Stimulated activated CD8-positive, alpha-beta memory T cell treated with anti-CD3 and anti-CD28 coated beads, Interleukin-12 subunit alpha, Interleukin-12 subunit beta, amount 100 ng/mL, for 24 hours (primary cell): ENCODE data around the gene TBCD.

Experiments
- DNase-seq: peaks from one replicate; pipeline ENCODE4 v3.0.0-alpha.2; 2020; ENCODE audit errors: extremely low read depth

Gene TBCD

DNA sequence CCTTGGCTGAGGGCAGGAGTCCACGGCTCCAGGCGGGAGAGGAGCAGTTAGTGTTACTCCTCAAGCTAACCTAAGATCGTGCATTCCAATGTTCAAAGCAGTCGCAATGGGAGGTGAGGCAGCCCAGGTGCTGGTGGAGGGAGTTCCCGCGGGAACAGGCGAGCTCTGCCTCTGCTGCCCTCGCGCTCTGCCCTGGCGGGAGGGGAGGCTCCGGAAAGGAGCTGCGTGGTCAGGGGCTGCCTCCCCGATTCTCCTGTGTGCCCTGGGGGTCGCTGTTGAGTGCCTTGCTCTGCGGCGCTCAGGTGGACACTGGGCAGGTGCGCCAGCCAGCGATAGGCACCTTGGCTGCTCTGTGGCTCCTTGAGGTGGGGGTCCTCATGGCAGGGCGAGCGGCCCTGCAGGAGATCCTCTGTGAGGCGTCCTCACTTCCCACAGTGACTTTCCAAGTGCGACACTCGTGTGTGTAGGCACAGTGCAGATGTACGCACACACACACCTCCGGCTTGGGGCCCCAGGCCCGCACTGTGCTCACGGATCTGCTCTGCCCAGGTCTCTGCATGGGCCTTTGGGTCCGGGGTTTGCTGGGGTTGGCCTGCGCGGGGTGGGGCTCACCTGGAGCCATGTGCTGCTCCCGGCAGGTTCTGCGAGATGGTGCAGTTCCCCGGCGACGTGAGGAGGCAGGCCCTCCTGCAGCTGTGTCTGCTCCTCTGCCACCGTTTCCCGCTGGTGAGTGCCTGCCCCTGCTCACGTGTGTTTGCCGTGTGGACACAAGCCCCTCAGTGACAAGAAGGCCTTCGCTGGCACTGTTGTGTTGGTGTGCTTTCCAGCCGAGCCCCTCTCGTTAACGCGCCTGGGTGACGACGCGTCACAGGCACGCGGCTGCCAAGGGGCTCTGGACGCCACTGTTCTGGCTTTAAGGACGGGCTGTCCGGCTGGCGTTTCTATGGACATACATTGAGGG lies 185.8 kb downstream of the TBCD start:
- no peak for DNase-seq

DNA sequence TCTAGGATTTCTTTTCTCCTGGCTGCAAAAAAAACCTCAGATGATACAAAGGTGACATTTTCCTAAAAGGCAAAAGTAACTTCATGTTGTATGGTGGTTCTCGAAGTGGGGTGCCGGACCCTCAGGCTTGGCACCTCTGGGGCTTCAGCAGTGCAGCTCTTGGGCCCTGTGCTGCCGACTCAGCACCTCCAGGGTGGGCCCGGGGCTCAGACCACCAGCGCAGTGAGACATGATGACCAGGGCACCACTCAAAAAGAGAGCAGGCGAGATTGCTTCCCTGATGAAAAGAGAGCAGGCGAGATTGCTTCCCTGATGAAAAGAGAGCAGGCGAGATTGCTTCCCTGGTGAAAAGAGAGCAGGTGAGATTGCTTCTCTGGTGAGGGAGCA lies 186.6 kb downstream of the TBCD start:
- no peak for DNase-seq

DNA sequence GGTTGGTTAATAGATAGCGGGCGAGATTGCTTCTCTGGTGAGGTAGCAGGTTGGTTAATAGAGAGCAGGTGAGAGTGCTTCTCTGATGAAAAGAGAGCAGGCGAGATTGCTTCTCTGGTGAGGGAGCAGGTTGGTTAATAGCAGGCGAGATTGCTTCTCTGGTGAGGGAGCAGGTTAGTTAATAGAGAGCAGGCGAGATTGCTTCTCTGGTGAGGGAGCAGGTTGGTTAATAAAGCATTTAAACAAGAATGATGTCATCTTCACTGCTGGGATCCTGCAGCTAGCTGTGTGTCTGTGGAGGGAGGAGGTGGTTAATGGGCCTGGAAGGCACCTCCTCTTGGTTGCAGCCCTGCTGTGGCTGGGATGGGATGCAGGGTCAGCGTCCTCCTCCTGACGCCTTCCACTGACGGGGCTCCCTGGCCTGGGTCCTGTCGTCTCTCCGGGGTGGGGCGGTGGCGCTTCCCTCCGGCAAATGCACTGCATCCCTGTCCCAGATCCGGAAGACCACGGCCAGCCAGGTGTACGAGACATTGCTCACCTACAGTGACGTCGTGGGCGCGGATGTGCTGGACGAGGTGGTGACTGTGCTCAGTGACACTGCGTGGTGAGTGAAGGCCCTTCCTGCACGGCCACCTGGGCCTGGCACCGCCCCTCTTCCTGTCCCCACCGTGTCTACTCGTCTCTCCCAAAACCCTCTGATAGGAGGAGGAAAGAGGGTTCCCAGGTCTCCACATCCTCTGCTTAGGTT lies 187.2 kb downstream of the TBCD start:
- no peak for DNase-seq

DNA sequence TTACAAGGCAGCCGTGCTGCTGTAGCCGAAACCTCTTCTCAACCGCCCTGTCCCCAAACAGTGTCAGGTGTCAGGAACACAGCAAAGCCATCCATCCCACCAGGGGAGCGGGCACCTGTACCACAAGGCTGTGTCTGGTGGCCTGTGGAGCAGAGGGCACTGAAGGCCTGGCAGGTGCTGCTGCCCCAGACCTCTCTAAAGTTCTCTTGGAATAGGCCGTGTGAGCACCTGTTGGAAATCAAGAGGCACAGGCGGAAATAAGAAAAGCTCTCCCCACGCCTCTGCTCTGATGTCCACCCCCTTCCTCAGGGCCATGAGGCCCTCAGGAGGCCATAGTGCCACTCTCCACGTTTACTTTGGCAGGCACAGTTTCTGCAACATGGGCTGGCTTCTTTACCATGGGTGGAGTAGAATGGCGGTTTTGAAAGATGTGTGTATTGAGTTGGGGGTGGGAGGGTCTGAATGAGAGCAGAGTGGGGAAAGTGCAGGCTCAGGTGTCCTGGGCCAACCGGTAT lies 187.8 kb downstream of the TBCD start:
- no peak for DNase-seq

DNA sequence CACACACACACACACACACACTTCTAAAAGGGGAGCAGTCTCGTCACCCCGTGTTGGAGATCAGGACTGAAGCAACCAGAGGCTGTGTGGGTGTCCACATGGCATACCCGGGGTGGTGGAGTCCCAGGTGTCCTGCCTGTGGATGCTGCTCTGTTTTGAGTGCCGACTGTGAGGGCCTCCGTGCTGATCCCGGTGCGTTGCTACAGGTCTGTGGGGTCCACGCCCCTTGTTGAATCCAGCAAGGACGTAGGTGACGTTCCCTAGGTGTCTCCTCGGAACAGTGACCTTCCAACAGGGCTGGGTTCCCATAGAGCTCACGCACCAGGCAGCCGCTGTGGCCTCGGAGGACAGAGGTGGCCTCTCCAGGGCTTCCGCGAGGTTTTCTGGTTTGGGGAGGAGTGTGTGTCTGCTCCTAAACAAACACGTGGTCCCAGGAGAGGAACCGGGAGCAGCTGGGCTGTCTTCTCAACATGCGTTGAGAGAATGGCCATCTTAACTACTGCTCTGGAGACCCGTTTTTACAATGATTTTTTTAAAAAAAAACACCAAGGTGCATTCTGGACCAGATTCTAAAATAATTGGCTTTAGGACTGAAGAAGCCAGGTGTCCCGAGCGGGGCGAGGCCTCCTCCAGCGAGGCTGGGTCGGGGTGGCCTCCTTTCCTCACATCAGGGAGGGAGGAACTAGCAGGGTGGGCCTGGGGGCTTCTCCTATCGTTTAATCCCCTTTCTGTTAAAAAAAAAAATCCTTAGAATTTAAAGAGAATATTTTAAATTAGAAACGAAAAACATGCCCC lies 188.6 kb downstream of the TBCD start:
- no peak for DNase-seq

DNA sequence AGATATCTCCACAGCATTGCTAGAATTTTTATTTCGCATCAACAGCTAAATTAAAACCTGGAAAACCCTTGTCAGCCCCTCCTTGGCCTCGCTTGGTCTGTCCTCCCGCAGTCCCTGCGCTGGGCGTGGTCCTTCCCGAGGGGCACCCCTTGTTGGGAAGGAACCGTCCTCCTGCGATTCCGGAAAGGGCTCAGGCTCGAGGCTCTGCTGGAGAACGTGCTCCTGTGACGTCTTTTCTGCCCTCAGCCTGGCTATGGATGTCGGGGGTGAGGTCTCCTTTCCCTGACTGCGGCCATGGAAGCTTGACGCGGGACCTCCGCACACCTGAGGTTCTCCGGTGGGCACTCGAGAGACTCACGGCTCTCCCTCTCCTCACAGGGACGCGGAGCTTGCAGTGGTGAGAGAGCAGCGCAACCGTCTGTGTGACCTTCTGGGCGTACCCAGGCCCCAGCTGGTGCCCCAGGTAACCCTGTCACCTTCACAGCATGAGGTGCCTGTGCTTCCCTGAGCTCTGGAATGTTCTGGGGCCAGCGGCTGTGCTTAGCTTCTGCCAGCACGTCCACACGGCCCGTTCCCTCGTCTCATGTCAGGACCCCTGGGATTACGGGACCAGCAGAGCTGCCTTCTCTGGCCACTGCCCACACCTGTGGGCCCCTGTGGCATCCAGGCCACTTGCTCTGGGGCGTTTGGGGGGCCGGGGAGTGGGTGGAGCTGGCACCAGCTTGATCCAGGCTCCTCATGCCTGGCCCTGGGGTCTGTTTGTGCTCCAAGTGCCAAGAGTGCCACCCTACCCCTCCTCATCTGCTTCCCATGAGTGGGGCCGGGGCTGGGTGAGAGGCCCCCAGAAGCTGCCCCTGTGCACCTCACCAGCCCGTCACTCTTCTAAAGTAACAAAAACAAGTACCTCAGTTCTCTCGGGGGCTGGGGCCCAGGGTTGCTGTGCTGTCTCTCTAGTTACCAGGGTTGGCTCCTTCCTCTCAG lies 189.4 kb downstream of the TBCD start:
- no peak for DNase-seq

DNA sequence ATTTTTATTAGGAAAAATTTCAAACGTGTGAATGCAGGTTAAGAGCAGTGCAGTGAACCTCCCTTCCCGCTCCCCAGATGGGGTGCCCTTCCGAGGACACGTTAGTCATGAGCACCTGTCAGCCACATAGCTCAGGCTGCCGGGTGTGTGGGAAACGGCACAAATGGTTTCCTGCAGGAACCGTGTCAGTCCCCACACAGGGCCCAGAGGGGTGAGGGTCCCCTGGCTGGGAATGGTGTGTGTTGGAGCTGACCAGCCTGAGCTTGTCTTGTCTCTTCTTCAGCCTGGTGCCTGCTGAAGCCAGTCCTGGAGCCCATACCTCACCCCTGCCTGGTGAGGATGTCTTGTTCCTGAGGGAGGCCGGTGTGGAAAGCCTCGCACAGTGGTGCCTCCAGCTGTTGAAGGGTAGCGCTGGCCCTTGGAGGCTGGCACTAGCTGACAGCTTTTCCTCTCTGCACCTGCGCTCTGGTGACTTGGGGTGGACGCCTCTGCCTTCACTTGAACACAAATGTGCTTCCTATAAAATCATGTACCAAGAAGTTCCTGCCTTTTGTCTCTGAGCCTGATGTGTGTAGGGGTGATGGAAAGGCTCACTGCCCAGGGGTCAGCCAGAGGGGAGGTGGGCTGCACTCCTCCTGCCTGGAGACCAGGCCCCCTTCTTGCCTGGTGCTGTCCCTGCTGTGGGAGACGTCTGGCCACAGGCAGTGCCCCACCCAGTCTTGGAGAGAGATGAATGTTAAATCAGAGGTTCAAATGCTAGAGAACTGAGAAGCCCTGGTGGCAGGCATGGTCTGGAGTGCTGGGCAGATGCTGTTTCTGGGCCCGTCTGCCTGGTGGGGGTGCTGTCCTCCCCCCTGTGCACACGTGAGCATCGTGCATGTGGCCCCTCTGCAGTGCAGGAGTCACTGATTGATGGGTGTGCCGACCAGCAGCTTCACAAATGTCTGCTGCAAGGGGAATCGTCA lies 190.6 kb downstream of the TBCD start:
- no peak for DNase-seq

DNA sequence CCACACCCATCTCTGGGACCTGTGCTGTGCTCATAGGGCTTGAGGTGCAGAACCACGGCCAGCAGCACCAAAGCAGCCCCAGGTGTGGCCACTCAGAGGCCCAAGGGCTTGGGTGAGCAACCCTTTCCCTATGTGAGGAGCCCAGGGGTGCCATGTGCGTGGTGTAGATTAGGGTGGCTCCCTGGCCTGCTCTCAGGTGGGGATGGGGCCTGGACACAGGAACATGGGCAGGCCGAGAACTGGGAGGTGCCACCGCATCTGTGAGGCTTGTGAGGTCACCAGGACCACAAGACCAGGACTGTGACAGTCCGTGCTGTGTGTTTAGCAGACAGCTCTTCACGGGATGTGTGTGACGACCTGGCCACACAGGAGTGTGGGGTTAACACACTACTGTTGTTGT lies 191.5 kb downstream of the TBCD start:
- DNase-seq = no peak

DNA sequence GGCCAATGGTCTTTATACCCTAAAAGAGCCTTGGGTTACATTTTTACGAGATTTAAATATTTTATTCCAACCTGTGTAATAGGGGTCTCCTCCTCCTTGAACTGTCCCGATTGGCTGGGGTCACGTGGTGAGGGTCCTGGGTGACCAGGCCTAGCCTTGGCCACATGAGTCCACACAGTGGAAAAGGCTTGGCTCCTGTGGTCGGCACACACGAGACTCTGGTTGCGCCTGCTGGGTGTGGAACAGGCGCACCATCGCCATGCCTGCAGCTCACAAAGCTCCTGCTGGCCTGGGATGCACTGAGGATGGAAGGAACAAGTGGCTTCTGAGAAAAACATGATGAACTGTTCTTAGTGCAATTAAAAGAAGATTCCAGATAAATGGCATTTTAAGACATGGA lies 191.9 kb downstream of the TBCD start:
- no peak for DNase-seq

DNA sequence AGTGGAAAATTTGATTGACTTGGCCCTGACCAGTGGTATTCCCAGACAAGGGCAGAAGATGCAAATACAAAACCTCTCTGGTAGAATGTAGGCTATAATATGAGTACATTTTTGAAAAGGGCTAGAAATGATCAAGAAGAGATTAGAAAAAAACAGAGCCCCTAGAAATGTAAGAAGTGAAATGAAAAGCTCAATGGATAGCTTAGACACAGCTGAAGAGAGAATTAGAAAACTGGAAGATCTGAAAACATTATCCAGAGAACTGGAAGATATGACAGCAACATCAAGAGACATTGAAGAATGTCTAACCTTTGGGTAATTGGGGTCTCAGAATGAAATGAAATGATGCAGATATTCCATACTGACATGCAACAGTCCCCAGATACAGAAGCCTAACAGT lies 193.1 kb downstream of the TBCD start:
- DNase-seq = no peak

DNA sequence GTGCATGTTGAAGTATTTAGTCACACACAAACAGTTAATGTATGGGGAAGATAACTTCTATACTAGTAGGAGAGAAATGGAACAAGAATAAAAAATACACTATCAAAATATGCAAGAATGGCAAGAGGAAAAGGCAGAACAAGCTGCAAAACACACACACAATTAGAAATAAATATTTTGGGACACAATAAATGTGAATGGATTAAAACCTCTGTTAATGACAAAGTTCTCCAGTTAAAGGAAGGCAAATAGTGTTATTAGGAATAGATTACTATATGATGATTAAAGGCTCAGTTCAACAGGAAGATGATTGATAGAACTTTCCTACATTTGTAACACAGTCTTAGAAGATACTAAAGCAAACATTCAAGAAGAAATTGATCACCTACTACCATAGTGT lies 194.2 kb downstream of the TBCD start:
- no peak for DNase-seq

DNA sequence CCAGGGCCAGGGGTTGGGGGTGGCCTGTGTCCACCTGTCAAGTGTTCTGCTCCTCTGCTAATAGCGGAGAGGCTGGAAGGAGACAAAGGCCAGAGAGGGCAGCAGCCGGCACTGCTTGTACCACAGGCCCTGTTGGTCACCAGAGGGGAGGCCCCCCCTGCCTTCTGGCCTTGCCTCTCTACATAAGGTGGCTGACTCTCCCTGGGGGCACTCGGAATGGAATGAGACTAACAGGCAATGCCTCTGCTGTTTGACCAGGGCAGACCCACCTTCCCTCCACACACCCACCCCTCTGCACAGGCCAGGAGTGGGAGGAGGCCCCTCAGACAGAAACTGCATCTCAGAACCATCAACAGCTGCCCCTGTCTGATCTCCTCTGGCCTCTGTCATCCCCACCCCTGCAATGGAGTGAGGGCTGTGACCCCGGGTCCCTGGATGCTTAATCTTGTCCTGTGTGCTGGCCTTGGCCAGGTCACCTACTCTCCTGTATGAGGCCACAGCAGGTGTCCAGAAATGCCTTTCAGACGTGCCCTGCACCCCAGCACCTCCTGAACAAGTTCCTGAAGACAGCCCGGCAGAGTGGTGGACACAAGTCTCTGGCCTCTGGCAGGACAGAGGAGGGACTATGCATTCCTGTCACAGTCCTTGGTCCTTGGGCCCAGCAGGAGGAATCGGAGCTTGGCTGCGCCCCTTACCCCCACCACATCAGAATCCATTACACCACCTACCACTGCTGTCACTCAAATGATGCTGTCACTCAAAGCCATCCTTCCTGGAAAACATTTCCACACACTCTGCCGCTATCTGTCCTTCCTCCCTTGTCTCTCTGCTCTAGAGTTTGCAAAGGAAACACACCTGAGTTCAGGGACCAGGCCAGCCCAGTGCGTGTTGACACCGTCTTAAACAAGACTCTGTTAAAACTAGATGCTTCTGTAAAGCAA lies 195.5 kb downstream of the TBCD start:
- no peak for DNase-seq

DNA sequence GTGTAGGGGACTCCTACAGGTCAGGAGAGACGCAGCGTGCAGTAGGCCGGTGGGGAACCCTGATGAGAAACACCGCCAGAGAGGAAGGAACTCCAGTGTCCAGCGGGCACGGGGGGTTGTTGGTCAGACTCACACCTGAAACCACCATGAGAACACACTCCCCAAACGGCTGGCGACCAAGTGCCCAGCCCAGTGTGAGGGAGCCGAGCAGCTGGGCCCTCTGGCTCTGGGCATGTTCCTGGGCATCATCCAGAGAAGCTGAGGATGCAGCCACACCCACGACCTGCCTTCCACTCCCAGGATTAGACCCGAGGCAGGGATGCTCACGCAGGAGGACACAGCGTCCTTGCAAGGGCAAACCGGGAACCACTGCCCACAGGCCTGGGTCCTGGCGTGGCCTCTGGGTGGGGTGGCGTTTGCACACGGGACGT lies 196.2 kb downstream of the TBCD start:
- DNase-seq = no peak

DNA sequence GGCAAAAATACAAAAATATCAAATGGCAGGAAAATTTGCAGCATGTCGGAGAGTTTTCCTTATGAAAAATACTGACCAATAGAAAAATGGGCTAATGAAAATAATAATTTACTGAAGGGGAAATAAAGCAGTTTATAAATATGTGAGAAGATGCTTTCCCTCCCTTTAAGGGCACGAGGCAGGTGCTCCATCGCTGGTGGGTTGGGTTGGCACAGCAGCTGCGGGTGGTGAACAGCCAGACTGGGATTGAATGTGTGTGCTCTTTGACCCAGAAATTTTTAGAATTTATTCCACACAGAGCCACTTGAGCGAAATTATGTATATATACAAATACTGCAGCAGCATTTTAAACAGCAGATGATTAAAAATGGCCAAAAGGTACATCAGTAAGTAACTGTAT lies 197.1 kb downstream of the TBCD start:
- no peak for DNase-seq

DNA sequence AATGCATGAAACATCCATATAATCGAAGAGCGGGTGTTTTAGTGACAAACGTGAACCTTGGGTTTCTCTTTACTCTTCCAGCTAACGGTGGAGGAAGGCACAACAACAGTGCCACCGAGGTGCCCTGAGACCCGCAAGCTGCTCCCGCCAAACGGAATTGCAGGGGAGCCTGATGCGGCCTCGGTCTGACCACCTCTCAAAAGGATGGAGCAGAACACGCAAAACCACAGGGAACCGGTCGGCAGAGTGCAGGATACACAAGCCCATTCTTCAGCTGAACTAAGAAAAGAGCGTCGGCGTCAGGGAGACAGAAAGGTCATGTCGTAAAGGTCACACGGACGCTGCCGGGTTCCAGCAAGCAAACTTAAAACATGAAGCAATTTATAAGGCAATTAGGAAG lies 197.5 kb downstream of the TBCD start:
- DNase-seq = no peak

DNA sequence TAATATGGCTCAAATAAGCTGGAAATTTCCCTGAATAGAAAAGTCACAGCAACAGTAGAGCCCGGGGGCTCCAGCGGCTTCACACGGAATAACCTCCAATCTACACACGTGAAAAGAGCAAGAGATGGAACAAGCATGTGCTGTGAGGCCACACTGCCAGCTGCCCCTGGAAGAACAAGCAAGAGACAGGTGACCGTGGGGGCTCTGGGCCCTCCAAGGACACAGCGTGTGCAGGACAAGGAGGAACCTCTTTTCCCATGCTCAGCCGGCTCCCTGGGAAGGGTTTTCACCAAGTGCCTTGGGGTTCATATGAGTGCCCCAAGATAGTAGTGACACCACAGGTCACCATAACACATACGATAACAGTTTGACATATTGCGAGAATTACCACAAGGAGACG lies 198.1 kb downstream of the TBCD start:
- DNase-seq = no peak

DNA sequence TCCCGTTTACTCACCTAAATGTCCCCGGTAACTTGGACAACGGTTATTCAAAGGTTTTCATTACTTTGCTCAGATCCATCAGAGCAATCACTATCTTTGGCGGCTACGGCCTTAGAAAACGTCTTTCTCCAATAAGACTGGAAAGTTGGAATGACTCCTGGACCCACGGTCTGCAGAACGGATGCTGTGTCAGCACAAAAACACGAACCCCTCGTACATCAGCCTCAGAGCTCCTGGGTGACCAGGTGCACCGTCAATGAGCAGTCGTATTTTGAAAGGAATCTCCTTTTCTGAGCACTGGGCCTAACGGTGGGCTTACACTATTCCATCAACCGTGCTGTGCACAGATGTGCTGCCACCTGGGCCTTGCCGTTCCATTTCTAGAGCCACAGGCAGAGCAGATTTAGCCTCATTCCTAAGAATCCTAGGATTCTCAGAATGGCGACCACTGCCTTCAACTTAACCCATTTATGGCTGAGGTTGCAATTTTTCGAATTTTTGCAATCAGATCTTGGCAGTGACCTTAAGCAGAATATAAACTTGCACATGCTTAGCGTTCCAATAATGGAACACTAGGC lies 198.7 kb downstream of the TBCD start:
- no peak for DNase-seq

DNA sequence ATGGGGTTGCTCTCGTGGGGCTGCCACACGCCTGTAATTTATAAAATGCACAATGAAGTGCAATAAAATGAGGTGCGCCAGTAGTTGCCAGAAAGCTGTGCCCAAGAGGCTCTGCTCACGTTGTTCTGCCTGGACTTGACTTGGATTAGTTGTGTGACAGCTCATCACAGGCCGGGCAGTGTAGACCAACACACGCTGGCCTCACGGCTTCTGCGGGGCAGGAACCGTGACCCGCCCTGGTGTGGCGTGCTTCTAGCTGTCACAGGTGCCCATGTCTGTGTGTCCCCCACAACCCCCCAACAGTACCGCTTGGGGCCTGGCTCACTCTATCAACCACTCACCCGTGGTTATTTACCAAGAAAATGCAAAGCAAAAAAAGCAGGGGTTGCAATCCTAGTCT lies 200.2 kb downstream of the TBCD start:
- no peak for DNase-seq
